ENCODE data around the gene SLC46A1. TPM values are rescaled to one million over a fixed set of nuclear protein-coding genes. Genes with fewer than 3 reads are reported as not detected.
A peak's percentile ranks its signal among the peaks of the same experiment; 100 is the strongest.

Gene SLC46A1
- total RNA-seq, 1 experiment from 2014 or later = 2.7 TPM

DNA sequence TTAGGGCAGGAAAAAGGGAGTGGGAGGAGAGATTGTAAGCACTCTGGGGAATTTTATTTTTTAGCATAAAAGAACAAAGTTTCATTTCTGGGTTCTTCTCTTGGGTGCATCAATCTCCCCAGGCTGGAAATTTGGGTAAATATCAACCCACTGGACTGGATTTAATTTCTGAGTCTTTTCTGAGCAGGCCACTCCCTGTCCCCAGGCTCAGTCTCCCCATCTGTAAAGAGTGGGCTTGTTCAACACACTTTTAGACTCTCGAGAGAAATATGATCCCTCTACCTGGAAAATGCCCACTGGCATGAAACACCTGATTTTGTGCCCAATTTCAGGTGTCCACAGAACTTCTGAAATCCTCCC is 35.3 kb downstream of the SLC46A1 start:
- no peak for DNase-seq
- H3K27me3 ChIP-seq = no peaks in the 10 kb centered on the region
- H3K4me3 ChIP-seq = peak overlapping the region; percentile 89
- H3K9me3 ChIP-seq = no peaks in the 10 kb centered on the region
- H3K36me3 ChIP-seq = peaks cover 18% of the 10 kb centered on the region

DNA sequence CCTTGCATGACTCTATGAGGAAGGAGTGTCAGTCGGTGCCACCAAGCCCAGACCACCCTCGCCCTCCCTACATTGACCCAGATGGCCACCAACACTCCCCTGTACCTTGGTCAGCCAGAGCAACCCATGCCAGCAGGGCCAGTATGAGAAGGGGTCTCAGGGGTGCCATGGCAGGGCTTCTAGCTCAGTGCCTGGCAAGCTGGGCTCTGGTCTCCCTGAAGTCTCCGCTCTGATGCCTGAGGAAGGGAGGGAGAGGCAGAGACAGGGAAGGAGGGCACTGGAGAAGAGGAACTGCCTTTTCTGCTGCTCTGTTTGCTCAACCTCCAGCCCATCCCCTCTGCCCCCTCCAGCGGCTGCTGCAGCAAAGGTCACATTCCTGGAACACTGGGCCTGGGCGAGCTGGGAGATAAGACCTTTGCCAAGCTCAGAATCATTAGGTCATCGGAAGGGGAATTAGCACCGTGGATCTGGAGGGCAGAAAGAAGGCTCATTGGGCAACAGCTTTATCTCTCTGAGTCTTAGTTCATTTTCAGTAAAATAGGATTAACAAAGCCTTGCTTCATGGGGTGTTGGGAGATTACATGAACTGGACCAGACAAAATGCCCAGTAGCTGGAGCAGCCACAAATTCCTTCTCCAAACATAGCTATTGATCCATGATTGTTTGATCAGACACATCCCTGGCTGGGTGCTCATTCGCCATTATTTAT is 35.8 kb downstream of the SLC46A1 start, which contains the start of gene VTN:
Gene VTN (minus strand): TSS at position 273 of the 709 bp plus-strand sequence. CDS start 104 bp downstream, at position 169.
- peak; percentile 56 for DNase-seq
- no peaks in the 10 kb centered on the region for H3K9me3 ChIP-seq
- H3K27me3 ChIP-seq = no peaks in the 10 kb centered on the region
- H3K4me3 ChIP-seq = peak within 1 kb of the TSS; percentile 89
- H3K36me3 ChIP-seq = peaks cover 15% of the 10 kb centered on the region

DNA sequence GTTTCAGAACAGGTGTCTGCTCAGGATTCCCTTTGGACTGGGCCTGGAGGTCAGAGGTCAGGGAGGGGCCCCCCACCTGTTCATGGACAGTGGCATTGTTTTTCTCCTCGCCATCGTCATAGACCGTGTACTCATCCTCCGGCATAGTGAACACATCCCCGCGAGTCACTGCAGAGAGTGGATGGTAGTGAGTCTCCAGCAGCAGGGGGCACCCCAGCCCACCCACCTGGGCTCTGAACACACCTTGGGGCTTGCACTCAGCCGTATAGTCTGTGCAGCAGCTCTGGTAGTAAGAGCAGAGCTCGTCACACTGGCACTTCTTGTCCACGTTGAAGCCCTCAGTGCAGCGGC is 36.4 kb downstream of the SLC46A1 start:
- peaks cover 13% of the 10 kb centered on the region for H3K36me3 ChIP-seq
- DNase-seq = no peak
- no peaks in the 10 kb centered on the region for H3K9me3 ChIP-seq
- no peaks in the 10 kb centered on the region for H3K27me3 ChIP-seq
- no peak overlapping the region for H3K4me3 ChIP-seq

DNA sequence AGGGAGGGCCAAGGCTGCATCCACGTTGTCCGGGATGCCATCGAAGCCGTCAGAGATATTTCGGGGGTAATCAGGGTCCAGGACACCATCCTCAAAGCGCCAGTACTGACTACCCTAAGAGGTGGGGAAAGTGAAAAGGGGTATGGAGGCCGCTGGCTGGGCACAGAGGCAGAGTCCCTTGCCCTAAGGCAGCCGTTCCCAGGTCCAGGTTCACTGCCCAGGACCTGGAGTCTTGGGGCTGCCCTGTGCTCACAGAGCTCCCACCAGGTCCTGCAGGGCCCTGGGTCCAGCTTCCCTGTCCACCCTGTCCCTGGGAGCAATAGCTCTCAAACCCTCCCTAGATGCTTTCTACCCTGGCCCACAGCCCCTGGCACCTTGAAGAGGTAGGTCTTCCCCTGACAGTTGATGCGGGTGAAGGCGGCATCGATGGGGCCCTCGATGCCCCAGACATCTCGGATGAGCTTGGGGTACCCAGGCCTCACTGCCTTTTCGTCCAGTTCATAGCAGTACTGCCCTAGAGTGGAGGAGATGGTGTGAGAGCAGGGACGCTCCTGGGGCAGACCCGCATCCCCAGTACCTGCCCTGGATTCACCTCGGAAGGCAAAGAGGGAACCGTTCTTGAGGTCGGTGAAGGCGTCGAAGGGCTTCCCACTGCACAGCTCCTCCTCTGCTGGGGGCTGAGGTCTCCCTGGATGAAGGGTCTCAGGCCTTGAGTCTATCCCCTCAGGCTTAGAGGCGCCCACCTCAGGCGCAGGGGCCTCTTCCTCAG is 36.9 kb downstream of the SLC46A1 start:
- DNase-seq = no peak
- no peak overlapping the region for H3K4me3 ChIP-seq
- peaks cover 9% of the 10 kb centered on the region for H3K36me3 ChIP-seq
- H3K9me3 ChIP-seq = no peaks in the 10 kb centered on the region
- H3K27me3 ChIP-seq = no peaks in the 10 kb centered on the region

DNA sequence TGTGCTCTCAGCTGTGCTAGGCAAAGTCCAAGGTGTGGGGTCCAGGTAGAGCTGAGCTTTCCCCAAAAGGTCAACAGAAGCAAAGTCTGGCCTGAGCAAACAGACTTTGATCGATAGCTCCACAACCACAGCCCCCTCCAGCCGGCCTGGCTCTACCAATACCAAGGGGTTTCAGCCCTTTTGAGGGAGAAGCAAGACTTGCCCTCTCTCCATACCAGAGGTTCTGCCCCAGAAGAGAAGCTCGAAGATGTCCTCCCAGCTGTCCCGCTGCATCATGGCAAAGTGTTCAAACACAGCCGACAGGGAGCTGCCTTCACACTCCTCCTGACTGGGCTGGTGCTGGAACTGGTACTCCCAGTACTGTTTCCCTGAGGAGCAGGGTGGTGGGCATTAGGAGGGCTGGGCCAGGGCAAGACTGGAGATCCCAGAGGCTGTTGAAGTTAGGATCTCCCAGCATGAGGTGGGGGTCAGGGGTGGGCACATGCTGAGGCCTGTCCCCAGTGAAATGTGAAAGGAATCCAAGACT is 37.6 kb downstream of the SLC46A1 start:
- no peak for DNase-seq
- Histone ChIP-seq H3K36me3 (peaks cover 10% of the 10 kb centered on the region), H3K4me3 (no peak overlapping the region), H3K27me3 (no peaks in the 10 kb centered on the region), H3K9me3 (no peaks in the 10 kb centered on the region)

GRCh38 chr17:28367641-28368305 is 38.2 kb downstream of the SLC46A1 start:
- no peak for DNase-seq
- Histone ChIP-seq H3K27me3 (no peaks in the 10 kb centered on the region), H3K36me3 (peaks cover 5% of the 10 kb centered on the region; the same call in 1 of the 2 replicates), H3K9me3 (no peaks in the 10 kb centered on the region), H3K4me3 (no peak overlapping the region)

- no peaks in the 10 kb centered on the region for H3K9me3 ChIP-seq
- no peak overlapping the region for H3K4me3 ChIP-seq
- peaks cover 10% of the 10 kb centered on the region for H3K36me3 ChIP-seq
- H3K27me3 ChIP-seq = no peaks in the 10 kb centered on the region
- no peak for DNase-seq
These were observed 39.4 kb downstream of the SLC46A1 start for GRCh38 chr17:28366605-28367004.

GRCh38 chr17:28365487-28365886 is 40.5 kb downstream of the SLC46A1 start:
- no peak for DNase-seq
- Histone ChIP-seq H3K4me3 (no peak overlapping the region), H3K9me3 (no peaks in the 10 kb centered on the region), H3K27me3 (no peaks in the 10 kb centered on the region), H3K36me3 (peaks cover 16% of the 10 kb centered on the region)

DNA sequence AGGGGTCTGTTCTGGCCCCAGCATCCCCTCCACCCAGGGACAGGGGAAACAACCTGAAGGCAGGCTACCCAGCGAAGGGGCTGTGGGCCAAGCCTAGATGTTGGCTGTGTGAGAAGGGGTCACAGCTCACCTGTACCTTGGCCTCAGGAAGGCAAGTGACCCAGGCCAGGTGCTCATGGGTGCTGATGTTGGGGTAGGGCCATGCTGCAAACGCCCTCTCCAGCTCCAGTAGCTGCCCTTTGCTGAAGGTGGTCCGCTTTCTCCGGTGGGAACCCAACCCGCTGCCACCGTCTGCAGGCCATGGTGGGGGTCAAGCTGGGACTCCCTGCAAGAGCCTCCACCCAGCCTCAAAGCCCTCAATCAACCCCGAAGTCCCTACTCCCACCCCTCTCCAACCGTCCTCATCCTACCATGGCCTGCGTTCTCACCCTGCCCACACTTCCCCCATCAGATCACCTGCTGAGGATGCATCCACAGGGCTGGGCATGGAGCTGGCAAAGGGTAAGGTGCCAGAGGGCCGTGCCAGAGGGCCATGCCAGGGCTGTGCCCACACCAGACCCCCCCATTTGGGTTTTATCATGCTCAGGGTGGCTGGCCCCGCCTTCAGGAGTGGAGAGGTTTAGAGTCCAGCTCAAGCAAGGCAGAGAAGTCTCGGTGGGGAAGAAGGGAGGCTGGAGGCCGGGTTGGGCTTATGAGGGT is 41.2 kb downstream of the SLC46A1 start, which contains the start of gene SEBOX:
Gene SEBOX (minus strand): TSS at position 535 of the 699 bp plus-strand sequence. CDS start 48 bp downstream, at position 487.
- no peaks in the 10 kb centered on the region for H3K9me3 ChIP-seq
- H3K27me3 ChIP-seq = no peaks in the 10 kb centered on the region
- H3K36me3 ChIP-seq = peaks cover 22% of the 10 kb centered on the region
- no peak for DNase-seq
- no peak within 1 kb of the TSS for H3K4me3 ChIP-seq

GRCh38 chr17:28363776-28364650 is 42.0 kb downstream of the SLC46A1 start:
- Histone ChIP-seq H3K4me3 (no peak overlapping the region), H3K9me3 (no peaks in the 10 kb centered on the region), H3K36me3 (peaks cover 22% of the 10 kb centered on the region), H3K27me3 (no peaks in the 10 kb centered on the region)
- no peak for DNase-seq

GRCh38 chr17:28363186-28363585 is 42.8 kb downstream of the SLC46A1 start:
- no peak for DNase-seq
- Histone ChIP-seq H3K4me3 (no peak overlapping the region), H3K9me3 (no peaks in the 10 kb centered on the region), H3K27me3 (no peaks in the 10 kb centered on the region), H3K36me3 (peaks cover 22% of the 10 kb centered on the region)

DNA sequence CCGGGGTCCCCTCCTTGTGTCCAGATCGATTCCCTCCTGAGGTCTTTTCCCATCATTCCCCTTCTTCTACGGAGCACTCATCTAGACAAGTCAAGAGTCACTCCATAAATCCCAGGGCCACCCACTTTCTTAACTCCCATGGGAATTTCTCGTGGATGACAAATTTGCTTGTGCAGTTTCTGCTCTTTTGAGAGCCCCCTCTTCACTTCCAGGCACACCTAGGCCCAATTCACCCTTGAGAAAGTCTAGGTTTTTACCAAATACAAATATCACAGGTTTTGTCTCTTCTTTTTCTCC is 48.2 kb downstream of the SLC46A1 start:
- Histone ChIP-seq H3K4me3 (peak overlapping the region; percentile 96), H3K36me3 (peaks cover 45% of the 10 kb centered on the region), H3K27me3 (no peaks in the 10 kb centered on the region), H3K9me3 (no peaks in the 10 kb centered on the region)
- DNase-seq = no peak

DNA sequence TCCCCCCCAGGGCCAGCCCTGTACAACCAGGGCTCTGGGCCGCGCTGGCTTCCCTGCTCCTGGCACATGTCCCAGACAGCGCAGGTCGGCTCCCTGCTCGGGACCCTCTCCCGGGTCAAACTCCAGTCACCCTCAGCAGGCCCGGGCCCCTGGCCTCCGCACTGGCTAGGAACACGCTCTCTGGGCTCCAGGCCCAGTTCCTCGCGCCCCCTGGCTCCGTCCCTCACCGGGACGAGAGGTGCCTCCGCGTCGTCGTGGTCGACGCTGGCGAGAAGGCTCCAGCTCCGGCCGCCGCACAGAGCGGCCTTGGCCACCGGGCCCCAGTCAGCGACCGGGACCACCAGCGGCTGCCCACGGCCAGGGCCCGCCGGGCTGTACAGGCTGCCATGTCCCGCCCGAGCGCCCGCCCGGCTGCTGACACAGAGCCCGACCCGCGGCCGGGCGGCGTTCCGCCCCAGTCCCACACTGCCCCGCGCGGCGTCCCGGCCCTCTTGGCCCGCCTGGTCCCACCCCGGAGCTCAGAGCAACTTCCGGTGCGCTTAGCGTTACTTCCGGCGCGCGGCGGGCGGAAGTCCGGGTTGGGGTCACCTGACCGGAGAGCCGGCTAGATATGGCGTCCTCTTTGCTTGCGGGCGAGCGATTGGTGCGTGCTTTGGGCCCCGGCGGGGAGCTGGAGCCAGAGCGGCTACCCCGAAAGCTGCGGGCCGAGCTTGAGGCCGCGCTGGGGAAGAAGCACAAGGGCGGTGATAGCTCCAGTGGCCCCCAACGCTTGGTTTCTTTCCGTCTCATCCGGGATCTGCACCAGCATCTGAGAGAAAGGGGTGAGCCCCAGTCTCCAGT is 48.7 kb downstream of the SLC46A1 start, which contains the start of gene POLDIP2:
Gene POLDIP2 (minus strand): TSS at position 467 of the 840 bp plus-strand sequence. CDS start 79 bp downstream, at position 388.
- Histone ChIP-seq H3K36me3 (peaks cover 50% of the 10 kb centered on the region), H3K9me3 (no peaks in the 10 kb centered on the region), H3K4me3 (peak within 1 kb of the TSS; percentile 96), H3K27me3 (no peaks in the 10 kb centered on the region)
- DNase-seq = peak; percentile 98

GRCh38 chr17:28350271-28350670 is 55.7 kb downstream of the SLC46A1 start:
- no peak for DNase-seq
- peaks cover 86% of the 10 kb centered on the region for H3K36me3 ChIP-seq
- no peaks in the 10 kb centered on the region for H3K27me3 ChIP-seq
- no peaks in the 10 kb centered on the region for H3K9me3 ChIP-seq
- no peak overlapping the region for H3K4me3 ChIP-seq

GRCh38 chr17:28348979-28349378 is 57.0 kb downstream of the SLC46A1 start:
- Histone ChIP-seq H3K36me3 (peaks cover 86% of the 10 kb centered on the region), H3K9me3 (no peaks in the 10 kb centered on the region), H3K27me3 (no peaks in the 10 kb centered on the region), H3K4me3 (no peak overlapping the region)
- DNase-seq = no peak
